Epithelial cell of esophagus (primary cell): ENCODE measurements around the gene KAT2A.

Experiments used
- DNase-seq: peaks from one replicate; pipeline ENCODE4 v3.0.0; 2010; ENCODE audit warnings: low read depth
- H3K4me3 ChIP-seq: 2 replicates; pipeline ENCODE4 v1.5.1; 2011; ENCODE audit warnings: mild to moderate bottlenecking, low read length, control low read depth
- TF ChIP-seq, protein P1 (sequence below): IDR thresholded peaks from 2 replicates; pipeline ENCODE4 v1.5.1; 2011; ENCODE audit warnings: low read depth, mild to moderate bottlenecking, low read length, control low read depth, inconsistent platforms; ENCODE audit not compliant: insufficient read depth; ENCODE audit errors: missing control alignments

KAT2A gene

DNA sequence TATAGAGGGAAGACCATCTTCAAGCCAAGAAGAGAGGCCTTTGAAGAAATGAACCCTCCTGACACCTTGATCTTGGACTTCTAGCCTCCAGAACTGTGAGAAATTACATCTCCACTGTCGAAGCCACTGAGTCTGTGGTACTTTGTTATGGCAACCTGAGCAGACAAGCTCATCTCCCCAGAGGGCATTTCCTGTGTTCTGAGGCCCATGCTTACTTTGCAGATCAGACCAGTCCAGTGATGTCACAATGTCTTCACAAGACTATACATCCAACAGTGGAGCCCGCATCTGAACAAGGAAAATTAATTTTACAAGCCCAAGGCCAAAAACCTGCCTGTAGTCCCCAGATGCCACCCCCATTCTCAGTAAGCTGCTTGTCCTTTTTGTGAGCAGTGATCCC is 56.0 kb downstream of the KAT2A start:
- TF ChIP-seq, protein P1, sequence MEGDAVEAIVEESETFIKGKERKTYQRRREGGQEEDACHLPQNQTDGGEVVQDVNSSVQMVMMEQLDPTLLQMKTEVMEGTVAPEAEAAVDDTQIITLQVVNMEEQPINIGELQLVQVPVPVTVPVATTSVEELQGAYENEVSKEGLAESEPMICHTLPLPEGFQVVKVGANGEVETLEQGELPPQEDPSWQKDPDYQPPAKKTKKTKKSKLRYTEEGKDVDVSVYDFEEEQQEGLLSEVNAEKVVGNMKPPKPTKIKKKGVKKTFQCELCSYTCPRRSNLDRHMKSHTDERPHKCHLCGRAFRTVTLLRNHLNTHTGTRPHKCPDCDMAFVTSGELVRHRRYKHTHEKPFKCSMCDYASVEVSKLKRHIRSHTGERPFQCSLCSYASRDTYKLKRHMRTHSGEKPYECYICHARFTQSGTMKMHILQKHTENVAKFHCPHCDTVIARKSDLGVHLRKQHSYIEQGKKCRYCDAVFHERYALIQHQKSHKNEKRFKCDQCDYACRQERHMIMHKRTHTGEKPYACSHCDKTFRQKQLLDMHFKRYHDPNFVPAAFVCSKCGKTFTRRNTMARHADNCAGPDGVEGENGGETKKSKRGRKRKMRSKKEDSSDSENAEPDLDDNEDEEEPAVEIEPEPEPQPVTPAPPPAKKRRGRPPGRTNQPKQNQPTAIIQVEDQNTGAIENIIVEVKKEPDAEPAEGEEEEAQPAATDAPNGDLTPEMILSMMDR = no peak
- no peak overlapping the region for H3K4me3 ChIP-seq
- peak; percentile 38 for DNase-seq
